Measurements from ENCODE around the gene S100A16.

DNA sequence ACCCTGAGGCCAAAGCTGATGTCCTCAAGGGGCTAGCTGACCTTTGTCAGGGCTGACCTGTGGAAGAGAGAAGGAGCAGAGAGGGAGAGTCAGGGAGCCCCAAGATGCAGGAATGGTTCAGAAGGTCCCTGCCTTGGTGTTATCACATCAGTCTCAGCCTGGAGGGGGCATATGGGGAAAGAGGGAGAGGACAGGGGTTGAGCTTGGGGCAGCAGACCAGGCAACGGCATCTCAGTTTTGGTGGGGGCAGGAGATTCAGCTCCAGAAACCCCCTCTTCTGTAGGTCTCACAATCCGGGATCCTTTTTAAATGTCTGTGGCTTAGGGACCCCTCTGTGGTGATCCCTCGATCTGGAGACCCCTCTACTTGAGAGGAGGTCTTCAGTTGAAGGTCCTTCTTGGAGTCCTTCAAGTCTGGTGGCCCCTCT lies 13.6 kb upstream of the S100A16 start:
- TF ChIP-seq, protein P1, sequence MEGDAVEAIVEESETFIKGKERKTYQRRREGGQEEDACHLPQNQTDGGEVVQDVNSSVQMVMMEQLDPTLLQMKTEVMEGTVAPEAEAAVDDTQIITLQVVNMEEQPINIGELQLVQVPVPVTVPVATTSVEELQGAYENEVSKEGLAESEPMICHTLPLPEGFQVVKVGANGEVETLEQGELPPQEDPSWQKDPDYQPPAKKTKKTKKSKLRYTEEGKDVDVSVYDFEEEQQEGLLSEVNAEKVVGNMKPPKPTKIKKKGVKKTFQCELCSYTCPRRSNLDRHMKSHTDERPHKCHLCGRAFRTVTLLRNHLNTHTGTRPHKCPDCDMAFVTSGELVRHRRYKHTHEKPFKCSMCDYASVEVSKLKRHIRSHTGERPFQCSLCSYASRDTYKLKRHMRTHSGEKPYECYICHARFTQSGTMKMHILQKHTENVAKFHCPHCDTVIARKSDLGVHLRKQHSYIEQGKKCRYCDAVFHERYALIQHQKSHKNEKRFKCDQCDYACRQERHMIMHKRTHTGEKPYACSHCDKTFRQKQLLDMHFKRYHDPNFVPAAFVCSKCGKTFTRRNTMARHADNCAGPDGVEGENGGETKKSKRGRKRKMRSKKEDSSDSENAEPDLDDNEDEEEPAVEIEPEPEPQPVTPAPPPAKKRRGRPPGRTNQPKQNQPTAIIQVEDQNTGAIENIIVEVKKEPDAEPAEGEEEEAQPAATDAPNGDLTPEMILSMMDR (IDR thresholded peaks at IDR 0.05), result no peak
- TF ChIP-seq POLR2A (IDR thresholded peaks at IDR 0.05), result no peak
